ENCODE measurements around the gene FCAMR.

DNA sequence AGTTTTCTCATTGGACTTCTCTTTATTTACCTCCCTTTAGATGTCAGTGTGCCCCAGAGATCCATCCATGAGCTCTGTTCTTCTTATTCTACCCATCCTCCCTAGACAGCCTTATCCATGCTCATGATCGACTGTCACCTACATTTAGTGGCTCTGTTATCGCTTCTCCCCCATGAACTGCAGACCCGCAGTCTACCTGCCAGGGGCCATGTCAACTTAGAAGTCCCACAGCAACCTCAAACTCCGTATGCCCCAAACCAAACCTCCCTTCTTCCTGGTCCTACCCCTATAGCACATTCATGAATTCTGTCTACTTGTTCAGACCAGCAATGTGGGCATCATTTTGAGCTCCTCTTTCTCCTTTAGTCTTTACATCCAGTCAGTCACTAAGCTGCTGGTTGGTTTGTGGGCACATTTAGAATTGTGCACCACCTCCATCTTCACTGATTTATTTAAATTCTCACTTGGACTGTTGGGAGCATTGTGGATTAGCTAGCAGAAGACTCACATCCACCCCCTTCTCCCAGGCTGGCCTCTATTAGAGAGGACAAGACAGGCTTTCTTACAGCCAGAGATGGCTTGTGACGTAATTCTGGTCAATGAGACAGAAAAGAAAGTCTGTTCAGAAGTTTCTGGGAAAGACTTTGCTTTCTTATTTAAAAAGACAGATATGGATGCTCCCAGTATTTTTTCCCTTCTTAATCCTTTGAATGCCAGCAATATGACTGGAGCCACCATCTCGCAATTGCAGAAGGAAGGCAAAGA lies 43.2 kb upstream of the FCAMR start:
- TF ChIP-seq POLR2A (IDR thresholded peaks at IDR 0.05; ENCODE audit: low read depth, low read length) (no peak), TAF1 (IDR thresholded peaks at IDR 0.05; ENCODE audit: borderline replicate concordance, low read depth, low read length) (no peak), POLR2AphosphoS5 (IDR thresholded peaks at IDR 0.05; ENCODE audit: low read depth, low read length) (no peak)

All from GM12892 (cell line).